GM18502 (cell line): ENCODE data around the gene FN1.

Experiments used
- ATAC-seq: cut with Tn5 transposase; IDR thresholded peaks from one replicate; pipeline ENCODE4 v1.9.1; 2021; ENCODE audit warnings: mild to moderate bottlenecking; ENCODE audit not compliant: unreplicated experiment, poor library complexity

Gene FN1

GRCh38 chr2:215392164-215392563, 43.7 kb downstream of the FN1 start:
- ATAC-seq, result no peak

GRCh38 chr2:215391531-215391930, 44.3 kb downstream of the FN1 start:
- no peak for ATAC-seq

- no peak for ATAC-seq
These were observed 45.3 kb downstream of the FN1 start for GRCh38 chr2:215390550-215390913.

GRCh38 chr2:215388002-215388728, 47.7 kb downstream of the FN1 start:
- no peak for ATAC-seq

GRCh38 chr2:215386566-215386965, 49.3 kb downstream of the FN1 start:
- no peak for ATAC-seq

- ATAC-seq, result no peak
These were observed 51.2 kb downstream of the FN1 start for GRCh38 chr2:215384710-215385109.

- no peak for ATAC-seq
These were observed 52.1 kb downstream of the FN1 start for GRCh38 chr2:215383652-215384279.

- ATAC-seq, result no peak
These were observed 53.4 kb downstream of the FN1 start for GRCh38 chr2:215382480-215382879.

- ATAC-seq, result no peak
These were observed 53.9 kb downstream of the FN1 start for GRCh38 chr2:215382011-215382410.

- no peak for ATAC-seq
These were observed 55.2 kb downstream of the FN1 start for GRCh38 chr2:215380699-215381098.

GRCh38 chr2:215379948-215380347, 55.9 kb downstream of the FN1 start:
- ATAC-seq, result no peak

GRCh38 chr2:215379039-215379438, 56.8 kb downstream of the FN1 start:
- no peak for ATAC-seq

GRCh38 chr2:215378045-215378444, 57.8 kb downstream of the FN1 start:
- no peak for ATAC-seq

- no peak for ATAC-seq
These were observed 58.6 kb downstream of the FN1 start for GRCh38 chr2:215377283-215377682.

- ATAC-seq, result no peak
These were observed 59.6 kb downstream of the FN1 start for GRCh38 chr2:215376103-215376780.

GRCh38 chr2:215375467-215375830, 60.4 kb downstream of the FN1 start:
- ATAC-seq, result no peak

GRCh38 chr2:215374642-215375466, 61.0 kb downstream of the FN1 start:
- ATAC-seq, result no peak

- no peak for ATAC-seq
These were observed 61.9 kb downstream of the FN1 start for GRCh38 chr2:215374002-215374401.

GRCh38 chr2:215372968-215373649, 62.8 kb downstream of the FN1 start:
- no peak for ATAC-seq
